H9 (cell line): ENCODE results near the gene RETNLB. TPM values are rescaled to one million over a fixed set of nuclear protein-coding genes. Genes with fewer than 3 reads are reported as not detected.

Experiments
- DNase-seq: peaks from one replicate; pipeline ENCODE4 v3.0.0-alpha.2; 2017
- H2AFZ ChIP-seq: one replicate; pipeline ENCODE4 v1.6.1; 2013; ENCODE audit warnings: mild to moderate bottlenecking, low read length, control low read depth, moderate library complexity
- H2AK5ac ChIP-seq: 2 replicates; pipeline ENCODE4 v1.6.1; 2013; ENCODE audit warnings: low read length, control low read depth, mixed read lengths; ENCODE audit not compliant: insufficient read length
- H2BK120ac ChIP-seq: one replicate; pipeline ENCODE4 v1.6.1; 2013; ENCODE audit warnings: low read depth, mild to moderate bottlenecking, low read length, control low read depth, inconsistent platforms; ENCODE audit not compliant: poor library complexity, severe bottlenecking
- H2BK12ac ChIP-seq: 2 replicates; pipeline ENCODE4 v1.6.1; 2013; ENCODE audit warnings: low read length, control low read depth, mixed read lengths, low read depth; ENCODE audit not compliant: insufficient read length
- H2BK15ac ChIP-seq: 2 replicates; pipeline ENCODE4 v1.6.1; 2013; ENCODE audit warnings: low read depth, low read length, control low read depth
- H2BK20ac ChIP-seq: one replicate; pipeline ENCODE4 v1.6.1; 2013; ENCODE audit warnings: low read depth, mild to moderate bottlenecking, low read length, control low read depth, inconsistent platforms; ENCODE audit not compliant: poor library complexity, severe bottlenecking
- H2BK5ac ChIP-seq: 2 replicates; pipeline ENCODE4 v1.6.1; 2013; ENCODE audit warnings: low read length, control low read depth, mixed read lengths; ENCODE audit not compliant: insufficient read length
- H3K14ac ChIP-seq: 2 replicates; pipeline ENCODE4 v1.6.1; 2013; ENCODE audit warnings: low read length, control low read depth; ENCODE audit not compliant: insufficient read depth
- H3K18ac ChIP-seq: 2 replicates; pipeline ENCODE4 v1.6.1; 2013; ENCODE audit warnings: low read depth, mild to moderate bottlenecking, mixed read lengths, low read length, control low read depth; ENCODE audit not compliant: insufficient read length
- H3K23ac ChIP-seq: 2 replicates; pipeline ENCODE4 v1.6.1; 2013; ENCODE audit warnings: low read length, control low read depth, mixed read lengths, low read depth; ENCODE audit not compliant: insufficient read length
- H3K23me2 ChIP-seq: 2 replicates; pipeline ENCODE4 v1.6.1; 2013; ENCODE audit warnings: low read depth, mild to moderate bottlenecking, mixed read lengths, low read length, control low read depth; ENCODE audit not compliant: insufficient read length, poor library complexity, severe bottlenecking
- H3K27ac ChIP-seq: 2 replicates; pipeline ENCODE4 v1.5.1; 2013; ENCODE audit warnings: low read length, control low read depth, mixed read lengths, low read depth; ENCODE audit not compliant: insufficient read length
- H3K27me3 ChIP-seq: 2 replicates; pipeline ENCODE4 v1.6.1; 2013; ENCODE audit warnings: low read length, control low read depth, inconsistent platforms; ENCODE audit not compliant: insufficient read depth
- H3K4ac ChIP-seq: 2 replicates; pipeline ENCODE4 v1.6.1; 2013; ENCODE audit warnings: low read depth, mild to moderate bottlenecking, control low read depth, inconsistent platforms, low read length, moderate library complexity
- H3K4me1 ChIP-seq: 2 replicates; pipeline ENCODE4 v1.6.1; 2013; ENCODE audit warnings: low read length, control low read depth, inconsistent platforms; ENCODE audit not compliant: insufficient read depth
- H3K4me2 ChIP-seq: 2 replicates; pipeline ENCODE4 v1.6.1; 2013; ENCODE audit warnings: low read length, control low read depth, mixed read lengths; ENCODE audit not compliant: insufficient read length, insufficient read depth
- H3K56ac ChIP-seq: 2 replicates; pipeline ENCODE4 v1.6.1; 2013; ENCODE audit warnings: low read depth, mild to moderate bottlenecking, mixed read lengths, low read length, control low read depth; ENCODE audit not compliant: insufficient read length
- H3K79me1 ChIP-seq: 2 replicates; pipeline ENCODE4 v1.6.1; 2013; ENCODE audit warnings: low read depth, mild to moderate bottlenecking, moderate library complexity, low read length, control low read depth, inconsistent platforms; ENCODE audit not compliant: insufficient read depth, poor library complexity, severe bottlenecking
- H3K79me2 ChIP-seq: 2 replicates; pipeline ENCODE4 v1.6.1; 2013; ENCODE audit warnings: low read length, control low read depth, inconsistent platforms; ENCODE audit not compliant: insufficient read depth
- H3K9ac ChIP-seq: 2 replicates; pipeline ENCODE4 v1.6.1; 2013; ENCODE audit warnings: low read length, control low read depth, mixed read lengths; ENCODE audit not compliant: insufficient read length; ENCODE audit errors: extremely low read depth
- H3K9me3 ChIP-seq: one replicate; pipeline ENCODE4 v1.6.1; 2013; ENCODE audit warnings: low read depth, low read length, inconsistent platforms; ENCODE audit not compliant: control insufficient read depth
- H3T11ph ChIP-seq: one replicate; pipeline ENCODE4 v1.6.1; 2013; ENCODE audit warnings: mild to moderate bottlenecking, low read length, control low read depth, inconsistent platforms
- H4K20me1 ChIP-seq: one replicate; pipeline ENCODE4 v1.6.1; 2013; ENCODE audit not compliant: control insufficient read depth, insufficient read length, insufficient read depth
- H4K5ac ChIP-seq: 2 replicates; pipeline ENCODE4 v1.6.1; 2013; ENCODE audit warnings: low read depth, mild to moderate bottlenecking, mixed read lengths, low read length, control low read depth; ENCODE audit not compliant: insufficient read length
- H4K8ac ChIP-seq: replicated peaks from 2 replicates; pipeline ENCODE4 v1.6.1; 2013; ENCODE audit warnings: low read length, control low read depth, mixed read lengths, low read depth; ENCODE audit not compliant: insufficient read length
- H4K91ac ChIP-seq: 2 replicates; pipeline ENCODE4 v1.6.1; 2013; ENCODE audit warnings: low read depth, mild to moderate bottlenecking, moderate library complexity, mixed read lengths, low read length, control low read depth; ENCODE audit not compliant: insufficient read length
- H3K27ac Mint-ChIP-seq, 3 experiments: 2 replicates in 2 of 3; 3 replicates in 1 of 3; pipeline ENCODE4 v1.8.0; 2020 to 2021; ENCODE audit warnings: mixed read lengths in 3 of 3, mild to moderate bottlenecking in 1 of 3, moderate library complexity in 1 of 3
- H3K27me3 Mint-ChIP-seq: 2 replicates; pipeline ENCODE4 v1.8.0; 2021; ENCODE audit warnings: low read depth, mild to moderate bottlenecking, moderate library complexity, mixed read lengths
- H3K36me3 Mint-ChIP-seq, 3 experiments: 2 replicates in 2 of 3; 3 replicates in 1 of 3; pipeline ENCODE4 v1.8.0; 2020 to 2021; ENCODE audit warnings: low read depth in 3 of 3, mixed read lengths in 3 of 3; ENCODE audit not compliant: insufficient read depth in 1 of 3
- H3K4me1 Mint-ChIP-seq, 2 experiments: 2 replicates each; pipeline ENCODE4 v1.8.0; 2020; ENCODE audit warnings: mixed read lengths in 2 of 2
- H3K4me3 Mint-ChIP-seq, 2 experiments: 2 replicates in 1 of 2; 3 replicates in 1 of 2; pipeline ENCODE4 v1.8.0; 2020 to 2021; ENCODE audit warnings: mild to moderate bottlenecking in 2 of 2, mixed read lengths in 2 of 2, moderate library complexity in 1 of 2
- H3K9me3 Mint-ChIP-seq, 2 experiments: 2 replicates in 1 of 2; 3 replicates in 1 of 2; pipeline ENCODE4 v1.8.0; 2020; ENCODE audit warnings: mild to moderate bottlenecking in 2 of 2, mixed read lengths in 2 of 2, moderate library complexity in 1 of 2
- CTCF ChIP-seq: fragments of 200-600 bp; sonication (generic); conservative IDR thresholded peaks from 3 replicates; pipeline ENCODE4 v1.8.0; 2021; ENCODE audit warnings: antibody characterized with exemption, mild to moderate bottlenecking
- WGBS: extraction: QIAGEN DNeasy Blood & Tissue Kit; methylation state at CpG from one replicate; pipeline ENCODE4 v1.1.7; 2013; ENCODE audit warnings: missing lambda C conversion rate, low lambda C conversion rate, mixed read lengths; ENCODE audit not compliant: insufficient read length; ENCODE audit errors: extremely low coverage; 5-methylcytosine and 5-hydroxymethylcytosine counted together
- total RNA-seq: library from RNA; stranded (reverse); gene quantifications from 2 replicates; pipeline ENCODE4 v1.2.1, GENCODE V29; 2021

RETNLB gene
- total RNA-seq, 1 experiment from 2014 or later: not detected

- Histone ChIP-seq H3K79me1 (no peaks in the 10 kb centered on the region), H3K4me2 (no peak overlapping the region), H3K56ac (no peak overlapping the region), H3K23ac (no peak overlapping the region), H3K9me3 (no peaks in the 10 kb centered on the region), H2BK120ac (no peak overlapping the region), H3K18ac (no peak overlapping the region), H3K27me3 (no peaks in the 10 kb centered on the region), H2BK12ac (no peak overlapping the region), H3K79me2 (no peaks in the 10 kb centered on the region), H3K23me2 (no peaks in the 10 kb centered on the region), H3T11ph (no peak overlapping the region), H4K20me1 (no peaks in the 10 kb centered on the region), H4K91ac (no peak overlapping the region), H4K5ac (no peak overlapping the region), H3K14ac (no peak overlapping the region), H2BK20ac (no peak overlapping the region), H3K9ac (no peak overlapping the region), H3K4ac (no peak overlapping the region), H2BK5ac (no peak overlapping the region), H2AK5ac (no peak overlapping the region), H2AFZ (no peak overlapping the region), H3K4me1 (no peaks in the 10 kb centered on the region), H2BK15ac (no peak overlapping the region), H4K8ac (no peak overlapping the region), H3K27ac (no peak overlapping the region)
- H3K27ac Mint-ChIP-seq: no peak overlapping the region
- H3K27me3 Mint-ChIP-seq: peaks cover 1% of the 10 kb centered on the region; the same call in 1 of the 2 replicates
- H3K9me3 Mint-ChIP-seq: no peaks in the 10 kb centered on the region; a peak in 1 of 5 replicates
- no peak for DNase-seq
- no peak overlapping the region for H3K4me3 Mint-ChIP-seq
- H3K36me3 Mint-ChIP-seq: no peaks in the 10 kb centered on the region
- WGBS: no CpG with 5 or more reads among the region's 3 CpGs
- H3K4me1 Mint-ChIP-seq: peaks cover 0 to 5% of the 10 kb centered on the region in 2 experiments; a peak in 2 of 4 replicates
- no peak for TF ChIP-seq CTCF
These were observed 10.0 kb upstream of the RETNLB start for GRCh38 chr3:108767253-108767652.
